Cortex of kidney (tissue), 1 donor: ENCODE results near the gene EFTUD2.

Experiments
- DNase-seq: peaks from one replicate; lab custom pipeline; 2025; lab: John Stamatoyannopoulos, UW

Gene EFTUD2

DNA sequence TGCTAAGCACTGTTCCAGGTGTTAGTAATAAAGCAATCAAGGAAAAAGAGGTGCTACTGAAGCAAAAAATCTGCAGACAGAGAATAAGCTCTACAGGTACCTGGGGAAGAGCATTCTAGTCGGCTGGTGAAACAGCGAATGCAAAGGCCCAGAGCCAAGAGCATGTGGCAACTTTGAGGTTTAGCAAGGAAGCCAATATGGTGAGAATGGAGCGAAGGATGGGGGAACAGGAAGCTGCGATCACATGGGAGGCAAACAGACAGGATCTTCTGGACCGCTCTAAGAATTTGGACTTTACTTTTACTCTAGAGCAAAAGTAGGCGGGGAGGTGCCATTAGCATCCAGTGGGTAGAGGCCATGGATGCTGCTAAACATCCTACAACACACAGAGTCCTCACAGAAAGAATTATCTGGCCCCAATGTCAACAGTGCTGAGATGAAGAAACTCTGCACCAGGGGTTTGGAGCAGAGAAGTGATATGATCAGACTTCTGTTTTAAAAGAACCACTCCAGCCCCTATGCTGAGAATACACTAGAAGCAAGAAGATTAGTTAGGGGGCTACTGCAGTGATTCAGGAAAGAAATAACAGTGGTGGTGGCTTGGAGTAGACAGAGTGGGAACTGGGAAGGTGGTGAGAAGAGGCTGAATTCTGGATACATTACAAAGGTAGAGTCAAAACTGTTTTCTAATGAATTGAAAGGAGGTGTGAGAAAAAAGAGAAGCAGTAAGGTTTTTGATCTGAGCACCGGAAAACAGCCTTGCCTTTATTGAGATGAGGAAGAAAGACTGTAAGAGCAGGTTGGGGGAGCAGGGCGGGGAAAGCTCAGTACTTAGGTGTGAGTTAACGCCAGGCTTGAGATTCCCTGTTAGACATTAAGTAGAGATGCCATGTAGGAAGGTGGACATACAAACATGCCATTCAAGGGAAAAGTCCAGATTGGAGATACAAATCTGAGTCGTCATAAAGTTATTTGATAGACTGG is 11.0 kb downstream of the EFTUD2 start:
- no peak for DNase-seq

DNA sequence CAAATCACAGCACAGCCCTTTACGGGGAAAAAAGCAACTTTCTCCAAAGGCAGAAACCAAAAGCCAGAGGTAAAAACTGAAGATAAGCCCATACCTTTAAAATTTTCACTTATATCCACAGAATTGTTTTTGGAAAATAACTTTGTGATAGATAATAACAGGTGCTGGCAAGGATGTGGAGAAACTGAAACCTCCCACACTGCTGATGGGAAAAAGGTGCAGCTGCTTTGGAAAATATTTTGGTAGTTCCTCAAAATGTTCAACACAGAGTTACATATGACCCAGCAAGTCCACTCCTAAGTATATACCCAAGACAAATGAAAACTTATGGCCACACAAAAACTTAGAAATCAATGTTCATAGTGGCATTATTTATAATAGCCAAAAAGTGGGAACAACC is 12.2 kb downstream of the EFTUD2 start:
- DNase-seq = no peak

DNA sequence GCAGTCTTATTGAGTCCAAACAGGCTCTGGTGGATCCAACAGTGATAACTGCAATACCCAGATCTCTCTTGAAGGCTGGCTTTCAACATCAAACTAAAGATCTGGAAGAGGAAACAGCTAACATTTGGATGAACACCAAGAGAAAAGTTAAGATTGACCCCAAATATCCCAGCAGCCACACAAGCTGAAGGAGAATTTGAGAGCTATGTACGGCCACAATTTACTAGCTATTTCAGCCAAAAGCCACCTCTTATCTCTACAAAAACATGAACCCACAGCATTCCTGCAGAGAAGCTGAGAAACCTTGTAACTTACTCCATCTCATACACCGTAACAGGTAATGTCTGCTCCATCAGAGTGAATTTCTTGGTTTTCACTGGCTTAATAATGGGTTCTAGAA is 14.3 kb downstream of the EFTUD2 start:
- DNase-seq = no peak

GRCh38 chr17:44881145-44881544 is 18.1 kb downstream of the EFTUD2 start:
- DNase-seq = no peak

GRCh38 chr17:44880062-44880461 is 19.2 kb downstream of the EFTUD2 start:
- DNase-seq = no peak

GRCh38 chr17:44879376-44879775 is 19.9 kb downstream of the EFTUD2 start:
- DNase-seq = no peak

DNA sequence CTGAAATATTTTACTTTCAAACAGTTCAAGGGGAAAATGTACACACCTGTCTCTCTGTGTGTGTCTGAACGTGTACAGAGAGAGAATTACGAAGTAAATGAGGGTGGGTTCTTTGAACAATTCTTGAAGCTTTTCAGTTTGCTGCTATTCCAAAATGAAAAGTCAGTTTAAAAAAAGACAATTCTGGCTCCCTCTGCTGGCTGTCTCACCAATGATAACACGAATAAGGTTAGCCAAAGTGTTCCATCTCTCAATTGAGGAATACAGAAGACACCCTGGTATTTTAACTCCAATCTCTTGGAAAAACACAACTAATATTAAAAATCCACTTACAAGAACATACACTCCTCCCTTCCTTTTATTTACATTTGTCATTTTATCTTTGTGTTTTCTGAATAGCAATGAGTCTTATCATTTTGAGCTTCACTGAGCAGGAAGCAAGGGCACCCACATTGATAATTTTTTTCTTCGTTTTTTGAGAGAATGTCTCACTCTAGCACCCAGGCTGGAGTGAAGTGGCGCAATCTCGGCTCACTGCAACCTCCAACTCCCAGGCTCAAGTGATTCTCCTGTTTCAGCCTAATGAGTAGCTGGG is 20.5 kb downstream of the EFTUD2 start:
- DNase-seq = no peak

GRCh38 chr17:44877121-44877520 is 22.1 kb downstream of the EFTUD2 start:
- no peak for DNase-seq

GRCh38 chr17:44875761-44876160 is 23.5 kb downstream of the EFTUD2 start:
- DNase-seq = no peak

DNA sequence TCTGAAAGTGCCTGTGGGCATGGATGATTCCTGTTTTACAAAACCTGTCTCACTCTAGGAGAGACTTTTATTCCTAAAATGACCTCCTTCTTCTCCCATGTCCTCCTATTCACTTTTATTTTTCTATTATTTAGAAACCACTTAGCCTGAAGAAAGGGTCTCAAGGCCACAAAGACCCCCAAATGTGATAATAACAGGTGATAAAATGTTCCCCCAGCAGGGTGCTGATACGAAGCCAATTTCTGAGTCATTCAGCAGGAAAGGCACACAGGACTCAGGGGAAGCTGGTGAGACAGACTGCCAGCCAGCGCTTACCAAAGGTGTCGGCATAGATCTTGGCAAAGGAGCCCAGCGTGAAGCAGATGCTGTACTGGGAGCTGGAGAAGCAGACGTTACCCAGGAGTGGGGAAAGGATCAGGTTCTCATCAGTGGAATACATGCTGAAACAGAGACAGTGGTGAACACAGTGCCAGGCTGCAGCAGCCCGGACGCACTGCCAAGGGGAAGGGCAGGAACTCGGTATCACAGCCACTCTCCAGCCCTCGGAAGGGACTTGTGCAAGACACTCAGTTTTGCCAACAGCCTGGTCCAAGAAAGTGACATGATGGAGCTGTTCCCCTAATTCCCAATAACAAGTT is 27.0 kb downstream of the EFTUD2 start:
- DNase-seq = no peak

GRCh38 chr17:44871556-44871955 is 27.7 kb downstream of the EFTUD2 start:
- no peak for DNase-seq

DNA sequence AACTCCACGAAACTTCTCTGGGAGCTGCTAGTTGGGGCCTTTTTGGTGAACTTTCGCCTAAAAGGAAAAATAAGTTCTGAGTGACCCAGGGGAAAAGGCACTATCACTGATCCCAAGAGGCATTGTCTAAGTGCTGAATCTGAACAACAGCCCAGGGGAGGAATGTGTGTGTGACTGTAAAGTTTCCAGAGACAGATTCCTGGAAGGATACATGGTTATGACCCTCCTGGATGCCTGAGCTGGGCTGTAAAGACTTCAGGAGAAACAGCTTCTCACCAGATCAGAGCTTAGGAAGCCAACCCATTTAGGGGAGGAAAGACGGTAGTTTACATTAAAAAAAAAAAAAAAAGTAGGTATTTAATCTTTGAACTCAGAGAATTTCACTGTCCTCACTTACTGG is 31.4 kb downstream of the EFTUD2 start:
- no peak for DNase-seq

- DNase-seq = no peak
Observed at GRCh38 chr17:44865931-44866330, 33.3 kb downstream of the EFTUD2 start.

DNA sequence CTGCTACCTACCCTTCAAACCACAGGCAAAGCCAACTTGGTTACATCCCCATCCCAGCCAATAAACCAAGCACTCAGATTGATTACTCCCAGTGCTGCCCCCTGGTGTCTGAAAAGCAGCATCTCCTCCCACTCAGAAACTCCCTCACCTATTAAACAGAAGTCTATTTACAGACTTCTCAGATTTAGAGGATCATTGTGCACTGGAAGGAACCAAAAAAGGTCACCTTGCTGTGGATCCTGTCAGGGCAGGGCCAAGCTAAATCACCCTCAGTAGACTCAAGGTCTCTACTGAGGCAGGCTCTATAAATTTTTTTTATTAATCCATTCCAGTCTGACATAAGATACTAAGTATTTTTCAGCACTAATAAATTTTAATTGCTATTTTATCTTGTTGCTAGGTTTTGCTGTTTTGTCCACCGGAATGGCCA is 34.0 kb downstream of the EFTUD2 start:
- DNase-seq = no peak

- no peak for DNase-seq
Observed at GRCh38 chr17:44864831-44865230, 34.4 kb downstream of the EFTUD2 start.

GRCh38 chr17:44863061-44863918 is 36.0 kb downstream of the EFTUD2 start:
- no peak for DNase-seq

- DNase-seq = no peak
Observed at GRCh38 chr17:44862278-44862914, 36.8 kb downstream of the EFTUD2 start.

DNA sequence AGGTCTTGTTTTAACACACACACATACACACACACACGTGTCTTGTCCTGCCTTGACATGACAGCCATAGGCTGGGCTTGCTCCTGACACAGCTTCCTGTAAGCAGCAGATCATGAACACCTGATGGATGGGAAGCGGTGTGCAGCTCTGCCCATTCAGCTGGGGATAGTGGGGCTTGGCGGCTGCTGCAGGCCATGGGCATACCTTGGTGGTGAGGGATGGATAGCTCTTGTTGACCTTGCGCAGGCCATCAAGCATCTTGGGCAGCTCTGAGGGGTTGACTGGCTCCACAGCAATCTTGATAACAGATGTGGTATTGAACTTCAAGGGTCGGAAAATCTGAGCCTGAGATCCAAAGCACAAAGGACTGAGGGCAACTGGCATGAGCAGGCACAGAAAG is 39.5 kb downstream of the EFTUD2 start:
- no peak for DNase-seq

GRCh38 chr17:44854192-44854591 is 45.1 kb downstream of the EFTUD2 start:
- DNase-seq = no peak

GRCh38 chr17:44850612-44851011 is 48.6 kb downstream of the EFTUD2 start:
- no peak for DNase-seq

DNA sequence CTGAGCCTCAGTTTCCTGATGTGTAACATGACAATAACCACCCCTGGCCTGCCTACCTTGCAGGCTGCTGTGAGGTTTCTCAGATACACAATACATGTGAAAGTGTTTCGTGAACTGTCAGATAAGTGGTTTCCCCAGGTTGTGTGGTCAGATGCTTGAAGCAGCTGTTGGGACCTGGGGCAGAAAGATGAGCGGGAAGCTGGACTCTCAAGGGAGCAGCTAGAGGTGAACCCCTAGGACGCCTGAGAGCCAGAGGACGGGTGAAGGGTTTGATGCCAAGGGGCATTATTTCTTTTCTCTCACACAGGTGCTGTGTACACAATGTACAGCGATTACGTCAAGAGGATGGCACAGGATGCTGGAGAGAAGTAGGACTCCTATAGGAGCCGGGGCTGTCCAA is 49.2 kb downstream of the EFTUD2 start:
- no peak for DNase-seq
